HG02884 (cell line): ENCODE data around the gene KIFC3.
"Not testable (repeated sequence)": the region's sequence is repeated elsewhere in the genome, so short reads cannot be mapped to it uniquely, and the experiment has no call there.

Experiments
- ATAC-seq: cut with Tn5 transposase; IDR thresholded peaks from one replicate; pipeline ENCODE4 v1.9.1; 2021; ENCODE audit warnings: mild to moderate bottlenecking, moderate library complexity; ENCODE audit not compliant: unreplicated experiment

KIFC3 gene

DNA sequence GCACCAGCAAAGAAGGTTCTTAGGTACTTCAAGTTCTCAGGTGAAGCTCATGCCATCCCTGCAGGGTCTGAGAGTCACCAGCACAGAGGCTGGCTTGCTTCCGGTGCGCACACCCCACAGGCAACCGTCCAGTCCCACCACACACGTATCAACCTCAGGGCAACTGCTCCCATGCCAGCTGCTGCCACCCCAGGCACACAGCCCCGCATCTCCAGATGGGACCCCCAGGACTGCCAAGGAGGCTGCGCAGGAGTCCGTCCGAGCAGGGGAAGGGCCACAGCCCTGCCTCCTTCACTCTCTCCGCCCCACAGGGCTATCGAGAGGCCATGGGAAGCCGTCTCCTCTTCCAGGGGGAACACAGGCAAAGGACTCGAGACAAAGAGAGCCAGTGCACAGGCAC is 13.3 kb downstream of the KIFC3 start:
- no peak for ATAC-seq

DNA sequence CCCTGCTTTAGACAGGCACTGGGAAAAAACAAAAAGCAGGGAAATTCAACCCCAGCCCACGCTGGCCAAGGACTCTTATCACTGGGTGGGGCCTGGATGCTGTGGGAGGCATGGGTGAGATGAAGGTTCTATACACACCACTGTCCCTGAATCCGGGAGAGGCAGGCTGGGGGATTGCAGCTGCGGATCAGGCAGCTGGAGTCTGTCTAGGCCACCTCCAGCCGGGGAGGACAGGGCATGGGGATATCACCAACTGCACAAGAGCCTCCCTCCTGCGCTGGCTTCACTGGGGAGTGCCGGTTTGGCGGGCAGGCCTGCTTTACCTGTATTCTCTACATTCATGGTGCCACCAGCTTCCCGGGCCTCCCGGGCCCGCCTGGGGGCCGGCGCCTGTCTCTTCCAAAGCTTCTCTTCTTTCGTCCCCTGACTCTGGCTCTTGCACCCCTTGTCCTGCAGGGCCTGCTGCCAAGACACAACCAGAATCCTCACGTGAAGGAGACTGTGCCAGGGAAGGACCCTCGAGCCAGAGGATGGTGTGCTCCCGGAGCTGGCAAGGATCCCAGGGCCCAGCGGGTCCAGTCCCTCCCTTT is 13.9 kb downstream of the KIFC3 start:
- no peak for ATAC-seq

DNA sequence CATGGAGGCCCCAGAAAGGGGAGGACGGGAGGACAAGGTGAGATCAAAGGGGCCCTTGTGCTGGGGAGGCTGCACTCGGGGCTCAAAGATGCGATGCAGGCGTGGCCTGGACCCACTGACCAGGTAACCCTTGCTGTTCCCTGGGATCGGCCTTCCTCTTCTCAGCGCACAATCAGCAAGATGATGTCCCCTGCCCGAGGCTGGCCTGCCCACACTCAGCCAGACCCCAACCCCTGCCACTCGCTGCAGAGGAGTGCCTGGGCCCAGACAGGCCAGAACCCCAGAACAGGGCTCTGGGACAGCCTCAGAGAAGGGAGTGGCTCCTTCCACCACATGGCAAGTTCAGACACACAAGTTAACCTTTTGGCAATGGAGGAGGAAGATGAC is 14.8 kb downstream of the KIFC3 start:
- ATAC-seq: no peak

DNA sequence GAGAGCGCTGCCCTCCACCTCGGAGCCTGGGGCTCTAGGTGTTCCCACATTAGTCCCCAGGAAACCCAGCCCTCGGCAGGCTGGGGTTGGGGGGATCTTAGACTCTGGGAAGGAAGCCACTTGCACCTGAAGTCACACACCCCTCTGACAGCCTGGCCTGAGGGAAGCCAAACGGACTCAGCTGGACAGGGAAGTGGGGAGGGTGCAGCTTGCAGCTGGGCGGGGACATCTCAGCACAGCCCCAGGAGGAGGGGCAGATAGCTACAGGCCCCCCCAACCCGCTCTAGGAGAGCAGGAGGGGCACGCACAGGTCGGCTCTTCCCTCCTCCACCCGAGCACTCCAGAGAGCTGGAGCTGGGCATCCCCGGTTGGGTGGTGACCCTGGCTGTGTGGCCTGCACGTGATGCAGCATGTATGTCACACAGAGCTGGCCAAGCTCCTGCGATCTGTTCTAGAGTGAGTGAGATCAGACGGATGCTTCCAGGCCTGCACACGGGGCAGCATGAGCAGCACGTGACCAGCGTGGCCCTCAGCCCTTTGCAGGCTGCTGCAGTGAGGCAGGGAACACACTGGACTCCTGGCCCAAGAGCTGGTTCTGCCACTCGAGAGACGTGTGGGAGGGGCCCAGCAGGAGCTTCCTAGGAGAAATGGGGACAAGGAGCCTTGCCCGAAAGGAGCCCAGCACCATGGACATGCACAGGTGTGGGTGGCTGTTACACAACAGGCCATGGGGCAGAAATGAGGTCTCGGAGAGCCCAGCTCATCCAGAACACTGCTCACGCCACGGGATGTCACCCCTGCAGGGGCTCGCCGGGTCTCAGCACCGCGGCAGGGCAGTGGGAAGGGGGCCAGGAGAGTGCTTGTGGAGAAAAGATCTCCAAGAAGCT is 15.4 kb downstream of the KIFC3 start:
- no peak for ATAC-seq

DNA sequence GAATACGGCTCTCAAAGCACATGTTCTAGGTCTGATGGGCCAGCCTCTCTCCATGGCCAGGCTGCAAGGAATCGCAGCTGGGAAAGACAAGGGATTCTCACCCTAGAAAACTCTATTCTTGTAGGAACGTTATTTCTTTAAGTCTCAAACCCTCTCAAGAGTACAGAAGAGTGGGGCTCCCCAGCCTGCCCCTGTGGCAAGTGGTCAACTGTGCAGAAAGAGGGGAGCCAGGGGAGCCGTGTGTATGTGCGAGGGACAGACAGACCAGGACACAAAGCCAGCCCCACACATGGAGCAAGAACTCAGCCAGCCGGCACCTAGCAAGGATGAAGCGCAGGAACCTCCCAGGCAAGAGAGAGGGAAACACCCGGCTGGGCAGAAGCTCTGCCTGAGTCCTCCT is 16.4 kb downstream of the KIFC3 start:
- no peak for ATAC-seq

DNA sequence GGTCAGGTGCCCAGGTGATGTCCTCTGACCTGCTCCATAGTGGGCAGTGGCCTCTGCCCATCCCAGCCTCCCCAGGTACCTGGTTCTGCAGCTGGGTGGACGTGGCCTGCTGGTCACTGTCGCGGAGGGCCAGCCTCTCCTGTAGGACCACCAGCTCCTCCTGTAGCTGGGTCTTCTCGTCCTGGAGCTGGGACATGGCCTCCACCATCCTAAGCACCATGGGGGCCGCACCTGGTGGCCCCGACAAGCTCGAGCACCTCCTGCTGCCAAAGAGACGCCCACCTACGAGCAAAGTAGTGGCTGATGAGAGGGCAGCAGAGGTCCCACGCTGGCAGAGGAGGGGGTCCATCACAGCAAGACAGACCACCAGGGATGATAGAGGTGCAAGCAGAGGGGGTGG is 16.9 kb downstream of the KIFC3 start:
- ATAC-seq: no peak

DNA sequence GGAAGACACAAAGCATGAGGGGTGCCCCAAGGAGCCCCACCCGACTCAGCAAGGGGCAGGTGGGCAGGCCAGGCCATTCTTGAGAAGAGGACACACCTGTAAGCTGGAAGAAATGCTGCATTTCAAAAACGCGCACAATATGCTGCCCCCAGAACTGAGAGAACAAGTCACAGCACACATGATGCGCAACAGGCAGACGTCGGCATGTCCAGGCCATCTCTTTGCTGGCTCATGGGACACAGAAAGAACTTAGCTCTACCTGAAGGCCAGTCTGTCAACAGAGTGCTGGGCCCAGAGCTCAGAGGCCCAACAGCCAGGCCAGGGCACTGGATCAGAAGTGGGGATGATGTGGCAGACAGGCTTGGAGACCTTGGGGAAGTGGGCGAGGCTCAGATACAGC is 18.0 kb downstream of the KIFC3 start:
- no peak for ATAC-seq

DNA sequence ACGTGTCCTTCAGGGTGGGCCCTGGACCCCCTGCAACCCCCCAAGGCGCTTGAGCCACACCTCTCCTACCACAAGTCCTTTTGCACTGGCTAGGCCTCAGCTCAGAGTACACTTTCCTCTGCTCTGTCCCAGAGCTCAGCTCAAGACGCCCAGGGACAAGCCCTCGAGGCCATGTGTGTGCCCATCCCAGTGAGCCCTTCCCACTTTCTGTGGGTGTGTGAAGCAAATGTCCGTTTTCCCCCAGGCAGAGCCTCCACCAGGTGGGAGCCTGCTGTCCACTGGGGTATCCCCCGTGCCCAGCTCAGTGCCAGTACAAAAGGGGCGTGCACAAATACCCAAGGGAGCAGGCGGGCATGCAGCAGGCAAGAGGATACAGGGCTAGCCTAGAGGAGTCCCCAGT is 18.4 kb downstream of the KIFC3 start:
- no peak for ATAC-seq

DNA sequence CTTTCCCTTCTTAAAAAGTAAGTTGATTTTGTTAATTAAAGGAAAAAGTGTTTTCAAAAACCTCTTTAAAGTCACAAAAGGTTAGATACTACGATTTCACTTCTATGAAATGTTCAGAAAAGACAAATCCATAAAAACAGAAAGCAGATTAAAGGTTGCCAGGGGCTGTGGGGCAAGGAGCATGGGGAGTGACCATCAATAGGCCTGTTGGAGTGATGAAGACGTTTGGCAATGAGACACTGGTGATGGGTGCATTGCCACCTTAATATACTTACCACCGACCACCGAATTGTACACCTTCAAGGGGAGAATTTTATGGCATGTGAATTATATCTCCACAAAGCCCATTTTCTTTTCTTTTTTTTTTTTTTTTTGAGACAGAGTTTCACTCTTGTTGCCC is 19.2 kb downstream of the KIFC3 start:
- no peak for ATAC-seq

DNA sequence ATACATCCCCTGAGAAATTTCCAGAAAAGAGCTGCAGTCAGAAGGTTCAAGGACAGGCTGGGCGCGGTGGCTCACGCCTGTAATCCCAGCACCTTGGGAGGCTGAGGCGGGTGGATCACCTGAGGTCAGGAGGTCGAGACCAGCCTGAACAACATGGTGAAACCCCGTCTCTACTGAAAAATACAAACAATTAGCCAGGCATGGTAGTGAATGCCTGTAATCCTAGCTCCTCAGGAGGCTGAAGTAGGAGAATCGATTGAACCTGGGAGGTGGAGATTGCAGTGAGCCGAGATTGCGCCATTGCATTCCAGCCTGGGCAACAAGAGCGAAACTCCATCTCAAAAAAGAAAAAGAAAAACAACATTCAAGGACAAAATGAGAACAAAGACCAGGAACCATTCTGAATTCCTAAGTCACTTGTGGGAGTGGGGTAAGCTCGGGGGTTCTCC is 19.7 kb downstream of the KIFC3 start:
- not testable (repeated sequence) for ATAC-seq

DNA sequence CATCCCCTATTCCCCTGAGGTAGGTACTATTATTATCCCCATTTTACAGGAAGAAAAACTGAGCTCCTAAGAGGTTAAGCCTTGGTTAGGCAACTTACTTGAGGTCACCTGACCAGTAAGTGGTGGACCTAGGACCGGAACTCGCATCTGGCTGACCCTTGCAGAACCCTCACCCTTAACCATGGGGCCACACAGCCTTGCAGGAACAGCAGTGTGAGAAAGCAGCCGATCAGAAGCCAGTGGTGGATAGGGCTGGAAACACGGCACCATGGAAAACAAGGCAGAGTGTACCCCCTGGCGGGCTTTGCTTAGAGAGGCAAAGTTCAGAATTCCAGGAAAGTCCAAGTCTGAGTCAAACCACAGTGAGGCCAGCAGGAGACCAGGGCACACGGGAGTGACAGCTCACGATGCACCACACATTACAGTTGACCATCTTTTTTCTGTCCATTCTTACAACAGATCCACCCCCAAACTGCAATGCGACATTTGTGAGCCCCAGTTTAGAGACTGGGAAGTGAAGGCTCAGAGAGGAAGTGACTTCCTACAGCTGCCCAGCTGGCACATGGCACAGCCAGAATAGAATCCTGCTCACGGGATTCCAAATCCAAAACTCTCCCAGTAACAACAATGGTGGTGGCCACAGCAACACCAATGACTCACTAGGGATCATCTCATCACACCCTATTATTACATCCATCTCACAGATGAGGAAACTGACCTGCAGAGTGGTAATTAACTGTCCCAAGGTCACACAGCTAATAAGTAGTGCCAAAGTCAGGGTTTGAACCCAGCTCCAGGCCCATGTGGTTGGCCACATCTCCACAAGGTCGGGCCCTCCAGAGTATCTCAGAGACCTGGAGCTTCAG is 20.3 kb downstream of the KIFC3 start:
- no peak for ATAC-seq

DNA sequence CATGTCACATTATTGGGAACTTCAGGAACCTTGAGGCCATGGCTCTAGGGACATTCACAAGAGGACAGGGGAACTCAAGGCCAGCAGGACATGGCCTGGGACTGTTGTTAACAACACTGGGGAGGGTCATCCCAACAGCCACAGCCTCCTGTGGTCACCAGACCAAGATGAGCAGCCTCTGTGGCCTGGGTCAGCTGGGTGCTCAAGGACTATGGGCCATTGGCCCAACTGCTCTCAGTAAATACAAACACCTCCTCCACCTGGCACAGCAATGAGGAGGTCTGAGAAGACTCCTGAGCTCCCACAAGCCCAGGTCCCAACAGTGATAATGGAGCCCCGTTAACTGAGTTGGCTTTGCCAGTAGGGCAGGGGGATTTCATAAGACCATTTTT is 20.9 kb downstream of the KIFC3 start:
- no peak for ATAC-seq

DNA sequence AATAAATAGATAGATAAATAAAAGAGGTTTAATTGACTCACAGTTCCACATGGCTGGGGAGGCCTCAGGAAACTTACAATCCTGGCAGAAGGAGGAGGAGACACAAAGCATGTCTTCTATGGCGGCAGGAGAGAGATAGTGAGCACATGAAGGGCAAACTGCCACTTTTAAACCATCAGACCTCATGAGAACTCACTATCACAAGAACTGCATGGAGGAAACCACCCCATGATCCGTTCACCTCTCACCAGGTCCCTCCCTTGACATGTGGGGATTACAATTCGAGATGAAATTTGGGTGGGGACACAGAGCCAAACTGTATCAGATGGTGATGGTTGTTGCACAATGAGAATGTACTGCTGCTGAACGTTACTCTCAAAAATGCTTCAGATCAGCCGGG is 22.5 kb downstream of the KIFC3 start:
- ATAC-seq: not testable (repeated sequence)

DNA sequence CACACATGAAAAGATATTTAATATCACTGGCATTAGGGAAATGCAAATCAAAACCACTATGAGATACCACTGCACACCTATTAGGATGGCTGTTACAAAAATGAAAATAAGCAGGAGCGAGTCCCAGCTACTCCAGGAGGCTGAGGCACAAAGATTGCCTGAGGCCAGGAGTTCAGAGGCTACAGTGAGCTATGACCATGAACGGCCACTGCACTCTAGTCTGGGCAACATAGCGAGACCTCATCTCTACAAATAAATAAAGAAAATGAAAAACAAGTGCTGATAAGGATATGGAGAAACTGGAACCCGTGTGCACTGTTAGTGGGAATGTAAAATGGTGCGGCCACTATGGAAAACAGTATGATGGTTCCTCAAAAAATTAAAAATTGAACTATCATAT is 23.6 kb downstream of the KIFC3 start:
- ATAC-seq: no peak

DNA sequence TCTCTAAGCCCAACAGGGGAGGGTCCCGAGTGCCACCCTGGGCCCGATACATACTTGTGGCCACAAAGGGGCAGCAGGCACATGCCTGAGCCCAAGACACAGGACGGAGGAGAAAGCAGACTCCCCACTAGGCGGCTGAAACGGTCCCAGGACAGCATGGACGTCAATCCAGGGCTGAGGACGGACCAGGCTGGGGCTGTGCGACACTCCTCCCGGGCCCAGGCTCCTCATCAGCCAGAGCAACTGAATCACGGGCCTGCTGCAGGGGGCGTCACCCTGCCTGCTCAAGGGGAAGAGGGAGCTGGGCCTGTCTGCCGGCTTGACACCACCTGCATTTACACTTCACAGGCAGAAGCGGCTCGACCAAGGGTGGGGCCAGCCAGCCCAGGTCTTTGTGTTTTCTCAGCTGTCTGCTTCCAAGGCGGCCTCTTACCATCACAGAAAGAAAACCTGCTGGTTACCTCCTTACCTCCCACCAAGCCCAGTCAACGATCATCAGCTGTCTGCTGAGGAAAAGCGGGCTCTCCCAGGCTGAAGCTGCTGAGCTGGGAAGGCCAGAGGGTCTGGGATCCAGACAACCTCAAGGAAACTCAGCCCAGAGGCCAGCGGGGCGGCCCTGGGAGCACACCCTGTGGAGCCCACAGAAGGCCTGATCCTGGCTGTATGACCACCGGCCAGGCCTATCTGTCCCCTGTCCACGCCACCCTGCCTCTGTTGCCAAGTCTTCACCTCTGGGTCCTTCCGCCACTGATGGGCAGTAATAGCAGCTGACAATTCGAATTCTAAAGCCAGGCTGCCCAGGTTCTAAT is 26.4 kb downstream of the KIFC3 start:
- ATAC-seq: no peak

DNA sequence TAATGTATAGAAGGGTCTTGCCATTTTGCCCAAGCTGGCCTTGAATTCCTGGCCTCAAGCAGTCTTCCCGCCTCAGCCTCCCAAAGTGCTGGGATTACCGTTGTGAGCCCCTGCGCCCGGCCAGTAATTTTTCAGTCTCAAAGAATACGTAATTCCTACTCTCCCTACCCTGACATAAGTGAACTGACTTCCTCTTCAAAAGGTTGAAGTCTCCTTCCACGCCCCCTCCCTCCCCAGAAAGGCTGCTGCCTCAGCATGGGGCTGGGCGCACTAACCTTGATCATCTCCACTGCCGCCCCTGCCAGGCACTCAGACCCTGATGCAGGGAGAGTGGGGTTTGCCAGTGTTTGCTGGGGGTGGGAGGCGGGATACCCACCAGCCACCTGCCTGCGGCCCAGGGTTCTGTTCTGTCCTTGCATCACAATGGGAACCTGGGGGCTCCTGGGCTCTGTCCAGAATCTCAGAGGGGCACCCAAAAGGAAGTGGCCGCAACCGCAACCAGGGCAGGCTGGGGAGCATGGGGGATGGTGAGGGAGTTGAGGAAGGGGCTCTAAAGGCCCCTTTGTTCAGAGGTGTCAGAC is 27.5 kb downstream of the KIFC3 start:
- ATAC-seq: no peak

DNA sequence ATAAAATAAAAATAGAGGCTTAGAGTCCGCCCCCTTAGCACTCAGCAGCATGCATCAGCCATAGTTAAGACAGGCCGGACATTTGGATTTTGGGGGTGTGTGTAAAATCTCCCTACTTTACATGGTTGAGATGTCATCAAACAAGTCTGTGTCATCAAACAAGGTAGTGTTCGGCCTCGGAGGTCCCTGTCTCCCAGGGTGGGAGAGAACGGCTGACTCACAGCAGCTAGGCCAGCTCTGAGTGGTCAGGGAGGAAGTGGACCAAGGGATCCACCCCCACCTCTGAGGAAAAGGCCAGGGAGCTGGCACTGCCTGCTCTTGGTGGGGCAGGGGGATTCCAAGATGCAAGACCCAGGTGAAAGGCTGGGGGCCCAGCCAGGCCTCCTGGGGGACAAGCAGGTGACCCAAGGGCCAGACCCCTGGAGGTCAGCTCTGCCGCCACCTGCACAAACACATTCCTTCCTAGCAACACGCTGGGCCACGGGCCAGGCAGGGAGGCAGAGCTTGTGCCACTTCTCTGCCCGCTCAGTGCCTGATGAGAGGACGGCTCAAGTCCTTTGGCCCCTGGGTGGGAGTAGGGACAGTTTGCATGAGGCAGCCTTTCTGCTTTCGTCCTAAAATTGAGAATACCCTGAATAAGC is 28.5 kb downstream of the KIFC3 start:
- no peak for ATAC-seq

DNA sequence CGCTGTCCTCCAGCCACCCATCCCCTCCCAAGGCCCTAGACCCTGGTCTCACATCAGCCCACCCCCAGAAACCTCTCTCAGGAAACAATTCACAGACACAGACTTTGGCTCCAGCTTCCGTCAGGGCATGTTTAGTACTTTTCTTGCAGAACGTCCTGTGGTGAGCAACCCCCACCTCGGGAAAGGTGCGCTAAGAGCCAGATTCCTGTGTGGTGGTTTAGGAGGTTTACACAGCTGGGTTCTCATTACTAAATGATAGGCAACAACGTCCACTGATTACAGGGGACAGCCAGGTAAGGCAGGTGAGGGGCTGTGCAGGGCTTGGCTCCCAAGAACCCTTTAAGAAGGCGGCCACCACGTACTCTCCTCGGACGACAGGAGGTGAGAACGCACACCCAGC is 29.3 kb downstream of the KIFC3 start:
- ATAC-seq: no peak

DNA sequence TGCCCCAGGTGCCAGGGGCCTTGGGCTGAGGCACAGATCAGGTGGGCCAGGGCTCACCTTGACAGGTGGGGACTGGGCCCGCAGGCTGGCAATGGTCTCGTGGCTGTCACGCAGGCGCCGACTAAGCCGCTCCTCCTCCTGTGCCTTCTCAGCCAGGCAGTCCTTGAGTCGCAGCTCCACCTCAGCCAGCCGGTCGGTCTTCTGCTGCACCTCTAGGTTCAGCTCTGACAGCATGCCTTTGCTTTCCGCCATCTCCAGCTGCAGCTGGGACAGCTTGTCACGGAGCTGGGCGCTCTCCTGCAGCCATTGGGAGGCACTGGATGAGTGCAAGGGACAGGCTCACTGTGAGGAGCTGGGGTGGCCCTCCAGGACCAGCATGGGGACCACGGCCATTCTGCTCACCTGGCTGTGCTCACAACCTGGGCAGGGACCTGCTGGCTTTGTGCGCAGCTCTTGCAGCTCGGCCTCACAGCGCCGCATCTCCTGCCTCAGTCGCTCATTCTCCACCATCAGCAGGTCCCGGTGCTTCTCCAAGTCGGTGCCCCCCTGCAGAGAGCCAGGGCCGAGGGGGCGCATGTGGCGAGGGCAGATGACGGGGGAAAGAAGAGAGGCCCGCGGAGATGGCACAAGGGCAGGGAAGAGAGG is 31.0 kb downstream of the KIFC3 start:
- ATAC-seq: no peak
